Prostate gland (tissue), 2 donors: ENCODE data around the gene PADI1. TPM values are rescaled to one million over a fixed set of nuclear protein-coding genes. Genes with fewer than 3 reads are reported as not detected.
A peak's percentile ranks its signal among the peaks of the same experiment; 100 is the strongest.

Experiments used
- DNase-seq: peaks from one replicate; pipeline ENCODE4 v3.0.0-alpha.2; 2019; ENCODE audit warnings: low spot score
- H3K27ac ChIP-seq, 2 donors: fragments of 200-600 bp; sonication (generic); 2 replicates each; pipeline ENCODE4 v1.5.1; 2017 to 2019
- H3K27me3 ChIP-seq: fragments of 200-600 bp; sonication (generic); replicated peaks from 2 replicates; pipeline ENCODE4 v1.5.1; 2019; ENCODE audit not compliant: insufficient read depth
- H3K36me3 ChIP-seq, 2 donors: fragments of 200-600 bp; sonication (generic); 1 replicate in 1 of 2; 2 replicates in 1 of 2; pipeline versions ENCODE4 v1.5.1 to v1.8.1; 2017 to 2019
- H3K4me1 ChIP-seq: fragments of 200-600 bp; sonication (generic); replicated peaks from 2 replicates; pipeline ENCODE4 v1.5.1; 2019
- H3K4me3 ChIP-seq, 2 donors: fragments of 200-600 bp; sonication (generic); 2 replicates each; pipeline ENCODE4 v1.5.1; 2017 to 2019
- H3K9me3 ChIP-seq: fragments of 200-600 bp; sonication (generic); 2 replicates; pipeline ENCODE4 v1.5.1; 2017
- CTCF ChIP-seq, 4 experiments: fragments of 200-600 bp in 2 of 4; fragments of 450-650 bp in 2 of 4; sonication (generic) in 2 of 4; IDR thresholded peaks; 1 replicate in 3 of 4; 2 replicates in 1 of 4; pipeline ENCODE4 v1.5.1; 2016 to 2019; ENCODE audit warnings: antibody characterized with exemption in 4 of 4, mild to moderate bottlenecking in 2 of 4, moderate library complexity in 2 of 4
- POLR2A ChIP-seq: fragments of 450-650 bp; IDR thresholded peaks from one replicate; pipeline ENCODE4 v1.6.1; 2016; ENCODE audit warnings: antibody characterized with exemption, mild to moderate bottlenecking
- POLR2AphosphoS5 ChIP-seq: sonication (generic); formaldehyde crosslinking; IDR thresholded peaks from one replicate; pipeline ENCODE4 v1.6.1; 2017; ENCODE audit warnings: antibody characterized with exemption
- whole genome bisulfite sequencing: methylation state at CpG from one replicate; pipeline ENCODE4 v1.1.5; 2018; 5-methylcytosine and 5-hydroxymethylcytosine counted together
- intact Hi-C: fragments of 100-400 bp; cut with DNase I; formaldehyde crosslinking; loops from one replicate; pipeline ENCODE4 v1.14.2; 2022
- total RNA-seq, 2 donors: library from RNA; depleted of rRNA; stranded (reverse); fragments of >200 nt; gene quantifications; one replicate each; pipeline ENCODE4 v1.1.0, GENCODE V29; 2016

Gene PADI1
- total RNA-seq, 2 donors from 2014 or later, result 0.18 to 0.34 TPM

GRCh38 chr1:17225140-17225539 is 20.2 kb downstream of the PADI1 start:
- Histone ChIP-seq H3K36me3 (no peaks in the 10 kb centered on the region), H3K9me3 (no peaks in the 10 kb centered on the region), H3K4me1 (no peaks in the 10 kb centered on the region), H3K27ac (no peak overlapping the region), H3K4me3 (no peak overlapping the region), H3K27me3 (no peaks in the 10 kb centered on the region)
- no peak for DNase-seq
- TF ChIP-seq POLR2AphosphoS5 (no peak), CTCF (IDR thresholded peaks at IDR 0.05) (no peak), POLR2A (no peak)
- intact Hi-C loops, result no loop called here
- 77% methylated on average over 6 of the region's 6 CpGs for WGBS

GRCh38 chr1:17227358-17227915 is 22.5 kb downstream of the PADI1 start:
- TF ChIP-seq CTCF (IDR thresholded peaks at IDR 0.05) (no peak), POLR2AphosphoS5 (peak; percentile 32)
- peaks cover 1% of the 10 kb centered on the region for H3K4me1 ChIP-seq
- intact Hi-C loops, result no loop called here
- H3K36me3 ChIP-seq, result no peaks in the 10 kb centered on the region
- H3K27ac ChIP-seq, result no peak overlapping the region
- 53% methylated on average over 7 of the region's 7 CpGs for WGBS
- no peak for DNase-seq
- H3K4me3 ChIP-seq, result no peak overlapping the region
- H3K27me3 ChIP-seq, result no peaks in the 10 kb centered on the region
- no peaks in the 10 kb centered on the region for H3K9me3 ChIP-seq

- H3K9me3 ChIP-seq, result no peaks in the 10 kb centered on the region
- H3K27ac ChIP-seq, result no peak overlapping the region
- peaks cover 5% of the 10 kb centered on the region for H3K4me1 ChIP-seq
- WGBS, result 80% methylated on average over 7 of the region's 8 CpGs
- H3K4me3 ChIP-seq, result no peak overlapping the region
- DNase-seq, result no peak
- TF ChIP-seq CTCF (IDR thresholded peaks at IDR 0.05) (no peak), POLR2AphosphoS5 (no peak), POLR2A (no peak)
- no peaks in the 10 kb centered on the region for H3K36me3 ChIP-seq
- intact Hi-C loops, result no loop called here
- no peaks in the 10 kb centered on the region for H3K27me3 ChIP-seq
These were observed 23.7 kb downstream of the PADI1 start for GRCh38 chr1:17228619-17229018.

GRCh38 chr1:17229379-17229778 is 24.5 kb downstream of the PADI1 start:
- H3K9me3 ChIP-seq, result no peaks in the 10 kb centered on the region
- WGBS, result 86% methylated on average over 6 of the region's 6 CpGs
- DNase-seq, result no peak

More at GRCh38 chr1:17229379-17229778, 24.5 kb downstream of the PADI1 start:
- Histone ChIP-seq H3K4me3 (no peak overlapping the region), H3K4me1 (peaks cover 5% of the 10 kb centered on the region), H3K27me3 (no peaks in the 10 kb centered on the region), H3K36me3 (no peaks in the 10 kb centered on the region), H3K27ac (no peak overlapping the region)
- intact Hi-C loops, result no loop called here
- TF ChIP-seq POLR2AphosphoS5 (no peak), CTCF (IDR thresholded peaks at IDR 0.05) (no peak), POLR2A (no peak)
